Left lung (tissue), 10 donors: ENCODE results near the gene FAXC. TPM values are rescaled to one million over a fixed set of nuclear protein-coding genes. Genes with fewer than 3 reads are reported as not detected.

Source experiments
- ATAC-seq: fragments of 200-7000 bp; cut with Tn5 transposase; one replicate; pipeline ENCODE4 v1.9.1; 2020; ENCODE audit warnings: moderate library complexity
- DNase-seq, 4 donors: peaks; one replicate each; pipeline ENCODE4 v3.0.0-alpha.2; 2013 to 2020
- H3K27ac ChIP-seq, 2 donors: fragments of 200-600 bp; sonication (generic) in 1 of 2; one replicate each; pipeline versions ENCODE4 v1.5.0 to v1.8.0; 2020 to 2021
- H3K27me3 ChIP-seq, 2 donors: fragments of 200-600 bp; sonication (generic) in 1 of 2; one replicate each; pipeline versions ENCODE4 v1.5.0 to v1.8.0; 2020 to 2021
- H3K36me3 ChIP-seq, 2 donors: fragments of 200-600 bp; sonication (generic) in 1 of 2; one replicate each; pipeline versions ENCODE4 v1.5.0 to v1.8.0; 2020 to 2021
- H3K4me1 ChIP-seq, 2 donors: fragments of 200-600 bp; one replicate each; pipeline ENCODE4 v1.8.0; 2021
- H3K4me3 ChIP-seq, 2 donors: fragments of 200-600 bp; sonication (generic) in 1 of 2; one replicate each; pipeline versions ENCODE4 v1.5.0 to v1.8.0; 2020 to 2021; ENCODE audit warnings: mild to moderate bottlenecking in 1 of 2
- H3K9me3 ChIP-seq, 2 donors: fragments of 200-600 bp; sonication (generic) in 1 of 2; one replicate each; pipeline versions ENCODE4 v1.5.0 to v1.8.0; 2020 to 2021
- intact Hi-C, 2 donors: fragments of 100-400 bp; cut with DNase I; formaldehyde crosslinking; loops; one replicate each; pipeline versions ENCODE4 v1.11.2 to v1.14.2; 2022
- polyA plus RNA-seq, 6 donors: library from polyadenylated mRNA; unstranded; fragments of 120-200 nt; gene quantifications; one replicate each; pipeline ENCODE4 v1.2.1, GENCODE V29; 2013; ENCODE audit not compliant: insufficient read length in 6 of 6
- total RNA-seq, 2 donors: library from RNA; stranded (reverse); fragmentation: NEBNext Ultra II Directional; extraction: Animal tissue kit (Norgen Biotek cat#: 25700); gene quantifications; one replicate each; pipeline ENCODE4 v1.2.1, GENCODE V29; 2021
- TF ChIP-seq, protein P1 (sequence below), 2 donors: fragments of 200-600 bp; sonication (generic) in 1 of 2; IDR thresholded peaks; one replicate each; pipeline versions ENCODE4 v1.5.0 to v1.8.0; 2021; ENCODE audit warnings: antibody characterized with exemption in 2 of 2
- donor health status: DM: no; HTN: yes; CAD: no.
- donor health status: DM: no; HTN: no; CAD: no.

Gene FAXC
- total and polyA plus RNA-seq, 8 donors = 5.2 to 12.7 (median 8.6) TPM

DNA sequence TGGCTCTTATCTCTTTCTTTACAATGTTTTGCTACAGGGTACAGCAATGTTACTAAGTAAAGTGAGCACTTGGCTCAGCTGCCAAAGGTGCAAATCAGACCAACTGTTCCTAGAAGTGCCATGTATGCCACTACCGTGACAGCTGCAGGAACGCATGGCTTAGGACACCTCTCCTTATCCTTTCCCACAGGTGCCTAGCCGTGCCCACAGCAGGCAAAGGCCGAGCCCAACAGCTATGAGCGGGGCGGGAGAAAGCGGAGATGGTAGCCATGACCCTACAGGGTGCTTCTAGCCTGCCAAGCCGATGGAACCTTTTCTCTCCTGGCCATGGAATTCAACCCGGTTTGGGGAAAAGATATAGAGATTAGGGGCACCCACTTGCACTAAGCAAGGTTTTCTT, 97.1 kb downstream of the FAXC start:
- Histone ChIP-seq H3K4me1 (no peaks in the 10 kb centered on the region), H3K36me3 (no peaks in the 10 kb centered on the region), H3K27ac (no peak overlapping the region), H3K27me3 (no peaks in the 10 kb centered on the region), H3K4me3 (no peak overlapping the region), H3K9me3 (no peaks in the 10 kb centered on the region)
- no peak for ATAC-seq
- DNase-seq = no peak
- intact Hi-C loops = no loop called here
- TF ChIP-seq, protein P1, sequence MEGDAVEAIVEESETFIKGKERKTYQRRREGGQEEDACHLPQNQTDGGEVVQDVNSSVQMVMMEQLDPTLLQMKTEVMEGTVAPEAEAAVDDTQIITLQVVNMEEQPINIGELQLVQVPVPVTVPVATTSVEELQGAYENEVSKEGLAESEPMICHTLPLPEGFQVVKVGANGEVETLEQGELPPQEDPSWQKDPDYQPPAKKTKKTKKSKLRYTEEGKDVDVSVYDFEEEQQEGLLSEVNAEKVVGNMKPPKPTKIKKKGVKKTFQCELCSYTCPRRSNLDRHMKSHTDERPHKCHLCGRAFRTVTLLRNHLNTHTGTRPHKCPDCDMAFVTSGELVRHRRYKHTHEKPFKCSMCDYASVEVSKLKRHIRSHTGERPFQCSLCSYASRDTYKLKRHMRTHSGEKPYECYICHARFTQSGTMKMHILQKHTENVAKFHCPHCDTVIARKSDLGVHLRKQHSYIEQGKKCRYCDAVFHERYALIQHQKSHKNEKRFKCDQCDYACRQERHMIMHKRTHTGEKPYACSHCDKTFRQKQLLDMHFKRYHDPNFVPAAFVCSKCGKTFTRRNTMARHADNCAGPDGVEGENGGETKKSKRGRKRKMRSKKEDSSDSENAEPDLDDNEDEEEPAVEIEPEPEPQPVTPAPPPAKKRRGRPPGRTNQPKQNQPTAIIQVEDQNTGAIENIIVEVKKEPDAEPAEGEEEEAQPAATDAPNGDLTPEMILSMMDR (IDR thresholded peaks at IDR 0.05) = no peak

- no peak overlapping the region for H3K27ac ChIP-seq
- no peak for ATAC-seq
- intact Hi-C loops = no loop called here
- no peaks in the 10 kb centered on the region for H3K27me3 ChIP-seq
- no peak for DNase-seq
- no peak overlapping the region for H3K4me3 ChIP-seq
- no peaks in the 10 kb centered on the region for H3K36me3 ChIP-seq
- TF ChIP-seq, protein P1 (IDR thresholded peaks at IDR 0.05) = no peak
- H3K4me1 ChIP-seq = no peaks in the 10 kb centered on the region
- H3K9me3 ChIP-seq = no peaks in the 10 kb centered on the region
These were observed 99.0 kb downstream of the FAXC start for GRCh38 chr6:99250476-99250875.

DNA sequence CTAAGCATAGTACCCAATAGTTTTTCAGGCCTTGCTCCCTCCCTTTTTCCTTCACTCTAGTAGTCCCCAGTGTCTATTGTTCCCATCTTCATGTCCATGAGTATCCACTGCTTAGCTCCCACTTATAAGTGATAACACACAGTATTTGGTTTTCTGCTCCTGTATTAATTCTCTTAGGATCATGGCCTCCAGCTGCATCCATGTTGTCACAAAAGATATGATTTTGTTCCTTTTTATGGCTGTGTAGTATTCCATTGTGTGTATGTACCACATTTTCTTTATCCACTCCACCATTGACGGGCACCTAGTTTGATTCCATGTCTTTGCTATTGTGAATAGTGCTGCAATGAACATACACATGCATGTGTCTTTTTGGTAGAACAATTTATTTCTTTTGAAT, 102.9 kb downstream of the FAXC start:
- no peak overlapping the region for H3K27ac ChIP-seq
- intact Hi-C loops = no loop called here
- no peak for DNase-seq
- TF ChIP-seq, protein P1 (IDR thresholded peaks at IDR 0.05) = no peak
- H3K4me3 ChIP-seq = no peak overlapping the region
- no peak for ATAC-seq
- H3K36me3 ChIP-seq = no peaks in the 10 kb centered on the region
- no peaks in the 10 kb centered on the region for H3K9me3 ChIP-seq
- H3K27me3 ChIP-seq = no peaks in the 10 kb centered on the region
- H3K4me1 ChIP-seq = no peaks in the 10 kb centered on the region

DNA sequence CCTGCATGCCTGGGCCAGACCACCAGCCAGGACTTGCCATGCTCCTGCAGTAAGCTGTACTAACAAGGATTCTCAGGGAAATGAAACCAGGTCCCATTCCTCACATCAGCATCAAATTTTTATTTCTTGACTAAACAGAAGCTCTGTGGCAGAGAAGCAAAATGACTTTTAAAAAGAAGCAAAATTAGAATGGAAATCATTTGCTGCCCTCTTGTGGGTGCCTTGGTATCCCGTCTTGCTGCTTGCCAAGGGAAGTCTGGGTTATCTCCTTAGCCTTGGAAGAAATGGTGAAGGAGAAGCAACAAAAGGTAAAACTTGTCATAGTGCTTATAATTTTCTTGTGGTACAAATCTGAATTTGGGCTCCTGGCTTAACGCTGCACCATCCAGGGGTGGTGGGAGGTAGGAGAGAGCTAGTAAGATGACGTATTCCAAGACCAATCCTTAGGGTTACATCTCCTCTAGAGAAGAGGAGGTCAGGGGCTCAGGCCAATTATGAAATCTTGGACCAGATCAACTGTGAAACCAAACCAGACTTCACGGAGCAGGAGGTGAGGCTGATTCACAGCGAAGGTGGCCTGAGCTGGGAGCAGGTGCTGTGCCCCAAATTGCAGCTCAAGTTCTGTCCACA, 107.5 kb downstream of the FAXC start:
- TF ChIP-seq, protein P1 (IDR thresholded peaks at IDR 0.05) = peak; percentile 29 to 37
- no peak overlapping the region for H3K27ac ChIP-seq
- H3K9me3 ChIP-seq = peaks cover 0 to 1% of the 10 kb centered on the region in 2 donors
- H3K27me3 ChIP-seq = no peaks in the 10 kb centered on the region
- intact Hi-C loops = no loop called here
- H3K4me3 ChIP-seq = no peak overlapping the region
- ATAC-seq (peak; percentile 70), DNase-seq (peak in 2 of 4 donors; percentile 4 to 31)
- no peaks in the 10 kb centered on the region for H3K4me1 ChIP-seq
- H3K36me3 ChIP-seq = no peaks in the 10 kb centered on the region

- no peak for ATAC-seq
- TF ChIP-seq, protein P1 (IDR thresholded peaks at IDR 0.05) = no peak
- H3K4me3 ChIP-seq = no peak overlapping the region
These were observed 113.5 kb downstream of the FAXC start for GRCh38 chr6:99236010-99236409.

More at GRCh38 chr6:99236010-99236409, 113.5 kb downstream of the FAXC start:
- H3K27me3 ChIP-seq = peaks cover 0 to 4% of the 10 kb centered on the region in 2 donors
- DNase-seq = no peak
- no peaks in the 10 kb centered on the region for H3K4me1 ChIP-seq
- H3K9me3 ChIP-seq = peaks cover 0 to 1% of the 10 kb centered on the region in 2 donors
- intact Hi-C loops = no loop called here
- no peaks in the 10 kb centered on the region for H3K36me3 ChIP-seq
- no peak overlapping the region for H3K27ac ChIP-seq
